ENCODE data around the gene MTUS2.

Gene MTUS2

DNA sequence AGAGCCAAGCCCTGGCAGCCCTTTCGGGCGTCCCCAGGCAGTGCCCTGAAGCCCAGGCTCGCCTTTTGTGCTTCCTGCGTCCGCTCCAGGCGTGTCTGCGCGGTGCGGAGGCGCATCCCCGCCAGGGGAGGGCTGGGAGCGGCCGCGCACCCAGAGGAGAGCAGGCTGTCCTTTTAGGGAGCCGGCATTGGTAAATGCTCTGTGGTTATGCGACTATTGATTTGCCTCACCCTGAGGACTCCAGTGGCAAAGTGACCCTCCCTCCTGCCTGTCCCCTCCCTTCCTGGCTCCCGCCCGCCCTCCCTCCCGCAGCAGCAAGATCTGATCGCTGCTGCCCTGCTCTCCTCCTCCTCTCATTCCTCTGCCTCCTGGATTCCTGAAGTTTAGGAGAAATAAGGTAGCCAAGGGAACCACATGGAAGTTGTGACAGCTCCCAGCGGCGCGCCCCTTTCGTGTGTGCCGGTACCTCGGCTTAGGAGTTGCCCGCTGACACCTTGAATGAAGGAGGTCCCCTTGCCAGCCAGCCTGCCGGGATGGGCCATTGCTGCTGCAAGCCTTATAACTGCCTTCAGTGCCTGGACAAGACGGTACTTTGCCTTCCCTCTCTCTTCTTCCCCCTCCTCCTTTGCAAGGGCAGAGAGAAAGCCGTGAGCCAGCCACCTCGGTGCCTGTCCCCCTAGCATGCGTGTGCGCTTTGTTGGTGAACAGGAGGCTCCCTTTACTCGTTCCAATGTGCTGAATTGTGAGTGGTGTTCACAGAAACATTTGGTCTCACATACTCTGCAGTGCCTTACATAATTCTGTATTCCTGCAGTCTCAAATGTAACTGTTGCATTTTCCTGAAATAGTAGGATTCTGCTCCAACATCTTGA is 608.4 kb downstream of the MTUS2 start:
- no peak for DNase-seq

DNA sequence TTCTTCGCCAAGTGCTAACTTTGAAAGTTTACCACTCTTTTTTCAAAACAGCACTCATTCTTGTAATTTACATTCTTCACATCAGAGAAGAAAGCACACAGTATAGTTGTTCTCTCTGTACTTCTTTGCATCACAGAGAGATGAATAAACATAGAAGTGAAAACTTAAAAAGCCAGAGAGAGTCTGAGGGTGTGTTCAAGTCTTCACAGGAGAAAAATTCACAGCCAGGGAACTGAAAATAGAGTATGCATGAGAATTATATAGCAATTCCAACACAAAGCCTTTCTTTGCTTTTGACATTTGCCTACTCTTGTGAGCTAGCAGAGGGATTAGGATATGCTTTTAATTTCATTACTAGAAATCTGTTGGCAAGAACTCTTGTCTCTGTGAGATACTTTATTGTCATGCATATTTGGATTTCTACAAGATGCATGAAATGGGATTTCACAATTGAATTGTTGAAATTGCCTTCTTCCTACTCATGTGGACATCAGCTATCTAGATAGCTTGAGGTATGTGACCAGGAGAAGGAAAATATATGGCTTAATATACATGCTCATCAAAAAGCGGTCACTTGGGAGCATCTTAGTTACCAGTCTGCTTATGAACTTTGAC is 609.3 kb downstream of the MTUS2 start:
- DNase-seq: no peak

DNA sequence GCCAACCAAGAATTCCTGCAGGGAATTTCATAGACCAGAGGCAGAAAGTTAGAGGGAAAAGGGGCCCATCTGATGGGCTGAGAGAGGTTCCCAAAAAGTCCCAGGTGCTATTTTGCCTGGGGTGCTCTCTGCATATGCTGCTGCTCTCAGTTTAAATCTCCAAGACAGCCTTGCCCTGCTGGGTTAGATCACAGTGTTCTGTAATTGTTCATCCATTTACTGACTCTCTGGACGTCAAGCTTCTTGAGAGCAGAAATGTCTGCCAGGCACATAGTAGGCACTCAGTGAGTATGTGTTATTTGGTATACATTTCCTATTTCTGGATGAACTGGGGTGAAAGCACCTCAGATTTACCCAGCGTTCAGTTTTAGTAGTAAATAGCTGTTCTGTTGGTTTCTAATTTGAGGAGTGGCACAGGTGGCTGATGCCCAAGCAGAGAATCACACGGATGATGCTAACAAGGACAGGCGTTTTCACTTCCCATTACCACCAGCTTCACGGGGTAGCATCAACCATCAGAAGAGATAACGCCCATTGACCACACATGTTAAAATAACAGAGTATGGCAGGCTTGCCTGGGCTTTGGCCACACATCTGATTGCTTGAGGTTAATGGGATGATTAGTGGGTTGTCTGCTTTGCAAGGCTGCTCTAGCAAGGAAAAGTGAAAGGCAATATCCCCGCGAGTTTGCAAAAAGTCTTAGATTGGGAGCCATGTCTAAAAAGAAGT is 614.2 kb downstream of the MTUS2 start:
- no peak for DNase-seq

DNA sequence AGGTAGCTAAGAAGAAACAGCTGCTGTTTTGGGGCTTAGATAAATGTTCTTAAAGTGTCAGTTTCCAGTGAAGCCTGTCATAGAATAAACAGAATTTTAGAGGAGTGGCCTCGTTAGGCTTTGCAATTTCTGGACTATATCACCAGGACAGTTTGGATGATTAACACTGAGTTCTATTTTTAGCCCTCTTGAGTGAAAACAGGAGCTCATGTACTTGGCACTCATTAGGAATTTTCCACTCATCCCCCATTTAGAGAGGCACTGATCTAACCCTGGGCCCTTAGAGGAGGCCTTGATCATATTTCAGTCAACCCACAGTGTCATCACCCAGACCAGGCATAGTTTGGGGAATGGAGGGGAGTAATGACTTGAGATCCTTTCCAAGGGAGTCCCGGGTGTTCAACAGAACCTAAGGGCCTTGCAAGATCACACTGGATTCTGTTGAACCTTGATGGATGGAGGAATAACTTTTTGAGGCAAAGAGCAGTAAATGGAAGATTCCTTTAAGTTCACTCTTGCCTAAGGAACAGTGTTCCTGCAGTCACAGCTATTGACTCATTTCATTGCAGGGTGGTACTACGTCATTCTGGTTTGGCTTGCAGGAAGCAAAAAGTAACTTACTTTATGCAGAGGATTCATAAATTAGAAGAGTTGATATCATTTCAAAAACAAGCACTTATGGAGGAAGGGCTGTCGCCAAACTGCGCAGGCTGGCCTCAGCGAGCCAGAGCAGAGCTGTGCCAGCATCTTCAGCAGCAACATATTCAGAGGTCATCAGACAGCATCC is 615.2 kb downstream of the MTUS2 start:
- no peak for DNase-seq

DNA sequence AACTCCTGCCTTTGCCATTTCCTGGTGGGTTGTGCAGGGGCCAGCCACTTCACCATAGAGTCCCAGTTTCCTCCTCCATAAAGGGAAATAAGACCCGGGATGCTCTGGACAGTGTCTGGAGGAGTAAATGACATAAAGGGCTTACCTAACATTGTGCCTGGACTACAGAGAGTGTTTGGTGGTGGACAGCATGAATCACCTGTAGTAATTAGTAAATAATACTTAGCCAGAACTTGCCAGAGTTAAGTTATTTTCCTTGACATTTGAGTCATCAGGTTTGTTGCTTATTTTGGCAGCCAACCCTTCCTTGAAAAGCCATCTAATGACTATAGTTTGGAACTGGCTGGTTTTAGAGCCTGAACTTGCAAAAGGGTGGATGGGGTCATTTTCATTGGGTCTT is 616.2 kb downstream of the MTUS2 start:
- DNase-seq: no peak

DNA sequence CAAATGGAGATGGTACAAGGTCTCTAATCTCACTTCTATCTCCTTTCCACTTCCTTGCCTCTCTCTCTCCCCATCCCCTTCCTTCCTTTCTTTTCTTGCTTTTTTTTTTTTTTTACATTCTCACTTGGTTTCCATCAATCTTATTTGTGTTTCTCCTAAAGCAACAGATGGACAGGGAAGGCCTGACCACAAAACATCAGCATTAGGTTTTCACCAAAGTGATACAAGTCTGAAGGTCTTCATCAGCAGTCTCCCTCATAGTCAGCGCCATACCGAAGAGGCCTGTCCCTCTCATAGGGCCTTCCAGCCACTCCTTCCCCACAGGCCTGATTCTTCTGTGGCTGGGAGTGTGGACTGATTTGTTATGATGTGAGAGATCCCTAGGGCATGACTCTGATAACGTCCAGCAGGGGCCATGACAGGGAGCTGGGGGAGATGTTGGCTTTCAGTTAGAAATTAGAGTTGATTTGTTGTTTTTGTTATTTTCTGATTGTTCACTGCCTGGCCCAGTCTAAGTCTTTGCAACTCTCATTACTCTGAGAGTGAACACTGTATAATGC is 616.7 kb downstream of the MTUS2 start:
- no peak for DNase-seq

DNA sequence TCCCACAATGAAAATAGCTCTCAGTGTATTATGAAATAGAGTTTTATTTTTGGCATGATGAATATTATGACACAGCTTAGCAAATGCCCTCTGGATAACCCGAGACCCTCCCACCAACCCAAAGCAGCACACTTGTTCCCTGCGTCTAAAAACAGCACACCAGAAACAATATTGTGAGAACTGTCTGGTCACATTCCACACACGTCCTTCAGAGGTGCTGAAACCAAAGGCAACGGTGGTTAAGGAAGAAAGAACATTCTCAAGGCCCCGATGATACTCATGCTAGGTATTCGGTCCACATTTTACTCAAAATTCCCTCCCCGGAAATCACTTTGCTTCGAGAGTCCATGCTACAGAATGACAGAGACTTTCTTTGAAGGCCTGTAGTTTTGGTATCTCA is 618.6 kb downstream of the MTUS2 start:
- DNase-seq: no peak

DNA sequence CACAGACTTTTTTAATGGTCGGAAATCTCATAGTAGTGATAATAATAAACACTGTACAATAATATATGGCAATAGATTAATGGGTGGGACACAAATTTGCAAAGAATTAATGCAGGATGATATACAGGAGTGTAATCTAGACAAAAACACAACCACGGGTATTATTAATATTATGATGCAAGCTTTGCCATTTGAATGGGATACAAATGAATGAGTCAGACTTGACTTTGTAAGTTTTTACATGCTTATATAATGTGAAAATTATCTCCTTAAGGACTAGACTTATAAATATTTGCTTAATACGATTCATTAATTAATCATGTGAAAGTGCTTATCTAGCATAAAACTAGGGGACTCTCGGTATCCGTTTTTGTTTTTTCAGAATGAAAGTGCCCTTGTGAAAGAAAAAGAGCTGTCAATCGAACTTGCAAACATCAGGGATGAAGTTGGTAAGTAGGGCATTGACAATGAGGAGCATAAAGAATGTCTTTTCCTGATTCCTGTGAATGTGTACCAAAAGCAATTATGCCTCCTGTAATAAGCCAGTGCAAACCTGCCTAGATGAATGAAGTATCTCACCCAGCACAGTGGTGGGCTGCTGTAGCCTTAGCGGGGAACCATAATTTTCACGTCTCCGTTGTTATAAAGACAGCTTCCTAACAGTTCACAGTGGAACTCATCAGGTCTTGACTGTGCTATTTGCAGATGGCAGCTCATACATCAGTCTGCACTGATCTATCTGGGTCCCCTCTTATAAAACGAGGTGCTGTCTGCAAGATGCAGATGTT is 619.7 kb downstream of the MTUS2 start:
- no peak for DNase-seq

DNA sequence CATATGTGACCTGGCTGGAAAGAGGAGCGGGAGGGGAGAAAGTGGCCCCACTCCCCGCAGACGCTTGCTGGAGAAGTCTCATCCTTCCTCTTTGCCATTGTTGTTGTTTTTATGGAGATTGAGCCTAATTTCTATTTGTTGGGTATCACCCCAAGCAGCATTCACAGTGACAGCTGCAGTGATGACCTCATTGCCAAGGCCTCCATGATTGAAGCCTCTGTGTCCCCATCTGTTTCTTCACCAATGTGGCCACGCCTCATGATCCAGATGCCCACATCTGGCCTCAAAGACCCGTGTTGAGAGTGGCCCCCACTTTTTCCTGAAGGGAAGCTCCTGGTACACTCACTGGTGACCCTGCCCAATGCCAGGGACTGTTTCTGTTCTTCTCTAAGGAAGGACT is 621.2 kb downstream of the MTUS2 start:
- no peak for DNase-seq

DNA sequence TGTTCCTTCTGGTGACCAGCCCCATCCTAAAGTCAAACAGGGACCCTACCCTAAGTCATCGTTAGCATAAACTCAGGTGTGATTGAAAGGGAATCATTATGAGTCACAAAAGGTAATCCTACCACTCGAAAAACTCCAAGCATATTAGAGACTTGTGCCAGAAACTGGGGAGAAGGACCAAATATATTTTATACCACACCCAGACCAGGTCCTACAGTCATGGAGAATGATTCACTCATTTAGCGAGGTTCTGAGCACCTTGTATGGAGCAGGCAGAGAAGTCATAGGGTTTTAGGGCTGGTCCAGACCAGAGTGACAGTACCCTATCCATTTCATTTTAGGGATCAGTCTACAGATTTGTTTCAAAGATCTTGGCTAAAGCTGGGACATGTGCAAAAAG is 625.9 kb downstream of the MTUS2 start:
- no peak for DNase-seq

DNA sequence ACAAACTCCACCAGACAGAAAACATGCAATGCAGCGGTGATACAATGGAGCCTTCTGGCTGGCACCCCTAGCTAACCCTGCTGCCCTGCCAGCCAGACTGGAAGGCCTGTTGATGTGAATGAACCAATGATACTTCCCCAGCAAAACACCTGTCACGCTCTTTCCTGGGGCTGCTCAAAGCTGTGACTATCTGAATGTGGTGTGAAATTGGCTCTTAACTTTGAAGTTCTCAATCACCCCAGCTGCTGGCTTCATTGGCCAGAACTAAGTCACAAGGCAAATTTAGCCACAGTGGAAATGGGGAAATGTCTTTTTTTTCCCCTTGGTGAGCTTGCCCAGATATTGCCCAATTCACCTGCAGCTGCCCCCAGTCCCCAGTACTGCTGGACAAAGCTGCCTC is 628.0 kb downstream of the MTUS2 start:
- no peak for DNase-seq

DNA sequence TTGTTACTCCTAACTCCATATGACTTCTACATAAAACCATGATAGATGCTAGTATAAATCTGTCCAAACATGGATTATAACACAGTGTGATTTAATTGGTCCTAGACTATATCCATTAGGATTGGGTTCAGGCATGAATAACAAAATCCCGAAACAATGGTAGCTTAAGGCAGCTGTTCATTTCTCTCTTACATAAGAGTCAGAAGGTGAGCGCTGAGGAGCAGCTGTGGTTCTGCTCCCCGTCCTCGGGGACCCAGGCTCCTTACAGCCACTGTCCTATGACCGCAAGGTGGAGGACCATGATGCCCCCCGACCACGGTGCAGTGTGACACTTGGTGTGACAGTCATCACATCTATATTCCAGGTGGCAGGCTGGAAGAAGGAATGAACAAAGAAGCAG is 629.6 kb downstream of the MTUS2 start:
- DNase-seq: no peak

DNA sequence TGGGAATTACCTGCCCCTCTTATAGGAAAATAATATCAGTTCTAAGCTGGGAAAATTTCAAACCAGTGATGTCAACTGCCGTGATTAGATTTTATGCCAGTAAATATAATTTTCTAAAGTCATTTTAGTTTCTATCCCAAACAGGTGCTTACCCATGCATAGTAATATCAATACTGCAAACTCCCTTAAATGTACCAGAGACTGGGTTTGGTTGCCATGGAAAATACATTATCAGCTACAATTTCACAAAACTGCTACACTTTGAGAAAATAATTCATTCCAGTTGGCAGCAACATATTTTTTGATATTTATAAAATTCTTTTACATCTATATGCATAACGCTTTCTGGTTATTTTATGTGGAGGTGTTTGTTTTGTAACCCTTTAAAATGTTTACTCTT is 631.8 kb downstream of the MTUS2 start:
- DNase-seq: no peak

DNA sequence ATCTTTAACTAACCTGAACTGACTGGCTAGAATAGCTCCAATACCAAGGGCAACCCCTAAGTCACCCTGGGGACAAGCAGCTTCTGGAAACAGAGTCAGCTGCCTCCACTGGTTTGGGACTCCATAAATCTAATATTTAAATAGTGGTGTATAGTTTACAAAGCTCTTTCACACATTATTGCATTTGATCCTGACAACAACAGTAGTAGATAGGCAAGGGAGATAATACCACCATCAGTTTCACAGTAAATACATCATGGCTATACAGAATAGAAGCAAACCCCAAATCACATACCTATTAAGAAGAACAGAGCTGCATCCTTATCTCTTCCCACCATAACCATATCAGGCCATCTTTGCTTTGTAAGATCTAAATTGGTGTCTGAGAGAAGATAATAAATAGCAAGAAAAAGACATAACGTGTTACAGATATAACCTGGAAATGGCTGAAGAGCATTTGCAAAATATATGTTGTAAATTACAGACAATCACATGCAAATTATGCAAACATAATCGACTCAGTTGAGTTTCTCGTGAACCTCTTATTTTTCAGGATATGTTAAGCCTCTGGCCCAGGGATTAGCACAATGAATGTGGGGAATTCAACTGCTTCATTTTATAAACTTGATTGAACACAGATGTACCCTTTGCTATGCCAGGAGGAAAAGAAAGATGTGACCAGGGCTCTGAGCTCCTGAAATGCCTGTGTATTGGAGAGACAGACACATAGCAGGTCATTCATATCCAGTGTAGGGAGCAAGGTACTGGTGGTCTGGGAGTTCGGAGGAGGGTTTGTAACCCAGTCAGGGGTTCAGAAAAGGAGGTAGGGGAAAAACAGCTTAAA is 632.9 kb downstream of the MTUS2 start:
- DNase-seq: no peak

DNA sequence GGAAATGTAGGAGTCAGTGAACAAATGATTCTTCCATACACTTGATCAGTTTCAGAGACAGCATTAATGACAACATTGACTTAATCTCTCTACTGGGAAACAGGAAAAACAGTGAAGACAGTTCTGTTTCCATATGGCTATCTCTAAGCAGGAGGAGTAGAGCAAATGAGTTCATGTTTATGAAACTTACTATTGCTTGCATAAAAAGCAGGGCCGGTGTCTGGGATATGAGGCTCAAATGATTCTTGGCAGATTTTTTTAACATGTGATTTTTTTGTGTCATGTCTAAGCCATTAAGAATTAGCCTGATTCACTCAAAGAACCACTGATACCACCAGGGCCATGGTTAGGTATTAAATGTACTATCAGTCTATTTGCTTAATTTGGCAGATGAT is 633.5 kb downstream of the MTUS2 start:
- DNase-seq: no peak

DNA sequence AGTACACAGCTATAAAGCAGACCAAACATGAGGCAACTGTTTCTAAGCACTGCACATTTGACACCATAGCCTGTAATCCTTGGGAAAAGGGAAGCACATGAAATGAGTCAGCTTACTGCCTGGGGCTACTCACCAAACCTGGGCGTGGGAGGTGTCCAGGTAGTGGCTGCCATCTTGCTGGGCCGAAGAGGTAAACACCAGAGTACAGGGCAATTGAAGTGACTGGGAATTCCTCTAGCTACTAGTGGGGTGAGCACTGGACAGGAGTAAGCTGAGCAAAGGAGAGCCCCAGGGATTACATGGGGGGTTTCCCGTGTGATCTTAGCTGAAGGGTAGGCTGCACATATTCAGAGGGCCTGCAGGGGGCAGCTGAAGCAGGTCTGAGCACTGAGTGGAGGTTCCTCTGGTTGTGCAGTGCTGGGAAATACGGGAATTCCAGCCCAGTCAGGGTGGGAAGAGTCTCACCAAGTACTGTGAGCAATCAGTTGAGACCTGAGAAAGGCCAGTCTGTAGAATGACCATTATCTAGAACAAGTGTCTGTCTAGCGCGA is 634.9 kb downstream of the MTUS2 start:
- peak; percentile 25 for DNase-seq

DNA sequence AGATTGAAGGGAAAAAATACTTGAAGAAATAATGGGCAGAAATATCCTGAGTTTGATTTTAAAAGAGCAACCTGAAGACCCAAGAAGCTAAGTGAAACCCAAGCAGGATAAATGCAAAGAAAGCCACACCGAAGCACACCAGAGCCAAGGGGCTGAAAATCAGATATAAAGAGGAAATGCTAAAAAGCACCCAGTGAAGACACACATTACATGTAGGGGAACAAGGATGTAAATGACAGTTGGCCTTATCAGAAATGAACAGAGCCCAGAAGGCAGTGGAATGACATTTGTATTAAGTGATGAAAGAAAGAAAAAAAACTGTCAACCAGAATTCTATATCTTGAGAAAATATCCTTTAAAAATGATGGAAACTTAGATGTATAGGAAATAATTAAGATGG is 636.3 kb downstream of the MTUS2 start:
- no peak for DNase-seq

DNA sequence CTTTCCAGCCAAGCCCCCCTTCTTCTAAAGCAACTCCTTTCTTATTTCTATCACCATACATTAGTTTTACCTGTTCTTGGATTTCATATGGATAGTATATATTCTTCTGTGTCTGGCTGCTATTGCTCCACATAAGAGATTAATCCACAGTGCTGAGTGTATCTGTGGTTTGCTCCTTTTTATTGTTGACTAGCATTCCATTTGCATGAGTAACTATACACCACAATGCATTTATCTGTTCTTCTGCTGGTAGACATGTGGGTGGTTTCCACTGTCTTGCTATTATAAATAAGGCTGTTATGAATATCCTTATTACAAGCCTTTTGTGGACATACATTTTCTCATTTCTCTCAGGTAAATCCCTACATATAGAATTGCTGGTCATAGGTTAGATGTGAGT is 637.2 kb downstream of the MTUS2 start:
- no peak for DNase-seq

DNA sequence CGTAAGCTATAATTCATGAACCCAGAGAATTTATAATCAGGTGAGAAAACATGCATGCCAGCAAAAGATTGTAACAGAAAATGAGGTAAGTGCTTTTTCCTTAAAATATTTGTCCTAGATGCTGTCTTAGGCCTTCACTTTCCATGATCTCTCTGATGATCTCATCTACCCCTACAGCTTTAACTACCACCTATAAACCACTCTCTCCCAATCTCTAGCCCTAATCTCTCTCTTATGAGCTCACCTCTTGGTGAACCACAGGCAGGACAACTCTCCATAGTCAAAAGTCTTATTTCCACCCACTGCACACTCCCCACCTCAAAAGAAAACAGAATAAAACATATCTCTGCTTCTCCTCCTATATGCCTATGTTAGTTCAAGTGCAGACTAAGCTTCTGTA is 638.3 kb downstream of the MTUS2 start:
- DNase-seq: no peak

DNA sequence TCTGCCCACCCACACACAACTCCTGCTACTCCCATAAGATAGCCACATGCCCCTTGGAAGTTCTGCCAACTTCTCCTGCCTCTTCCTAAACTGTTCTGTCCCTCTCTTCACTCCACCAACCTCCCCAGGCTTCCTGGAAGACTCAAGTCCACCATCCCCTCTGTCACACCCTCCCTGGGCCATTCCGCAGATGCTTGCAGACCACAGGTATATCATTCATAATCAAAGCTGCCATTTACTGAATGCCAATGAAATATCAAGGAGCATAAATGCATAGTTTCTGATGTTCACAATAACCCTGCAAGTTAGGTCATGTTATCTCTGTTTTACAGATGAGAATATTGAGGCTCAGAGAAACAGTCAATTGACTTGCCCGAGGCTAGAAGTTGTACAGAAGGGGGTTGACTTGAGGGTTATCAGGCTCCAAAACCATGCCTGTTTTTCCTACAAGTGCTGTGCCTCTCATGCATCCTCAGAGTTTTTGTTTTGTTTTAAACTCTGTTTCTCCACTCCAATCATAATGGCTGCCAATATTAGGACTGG is 639.7 kb downstream of the MTUS2 start:
- DNase-seq: no peak
